ENCODE measurements around the gene DMAC2.

The DMAC2 gene

DNA sequence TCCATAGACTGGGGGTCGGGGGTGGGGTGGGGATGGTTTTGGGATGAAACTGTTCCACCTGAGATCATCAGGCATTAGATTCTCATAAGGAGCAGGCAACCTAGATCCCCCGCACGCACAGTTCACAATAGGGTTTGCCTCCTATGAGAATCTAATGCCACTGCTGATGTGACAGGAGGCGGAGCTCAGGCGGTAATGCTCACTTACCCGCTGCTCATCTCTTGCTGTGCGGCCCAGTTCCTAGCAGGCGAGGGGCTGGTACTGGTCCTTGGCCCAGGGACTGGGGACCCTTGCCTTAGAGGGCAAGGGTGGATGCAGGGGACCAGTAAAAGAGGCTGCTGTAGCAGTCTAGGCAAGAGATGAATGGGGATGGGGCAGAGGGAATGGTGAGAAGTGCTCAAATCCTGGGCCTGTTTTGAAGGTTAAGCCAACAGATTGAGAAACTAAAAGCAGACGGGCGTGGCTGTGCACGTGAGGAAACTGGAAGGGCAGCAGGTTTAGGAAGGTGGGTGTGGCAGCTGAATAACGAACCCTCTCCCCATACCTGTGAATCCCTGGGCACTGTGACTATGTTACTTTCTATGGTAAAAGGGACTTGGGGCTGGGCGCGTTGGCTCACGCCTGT is 1.7 kb upstream of the DMAC2 start:
- no peak overlapping the region for H2BK5ac ChIP-seq (ENCODE audit: low read depth, low read length, poor library complexity, severe bottlenecking)
- H4K91ac ChIP-seq (ENCODE audit: low read length): no peak overlapping the region
- no peak overlapping the region for H2AK5ac ChIP-seq (ENCODE audit: low read length, severe bottlenecking)
- no peak overlapping the region for H3K23ac ChIP-seq (ENCODE audit: low read length in 2 of 2)
- H2AFZ ChIP-seq (ENCODE audit: low read depth, low read length): no peak overlapping the region
- no peaks in the 10 kb centered on the region for H3K9me3 ChIP-seq (ENCODE audit: control insufficient read depth, low read length)
- peaks cover 6% of the 10 kb centered on the region for H3K4me1 ChIP-seq (ENCODE audit: control insufficient read depth, insufficient read depth, low read depth, low read length)
- H2BK15ac ChIP-seq (ENCODE audit: low read depth, poor library complexity, severe bottlenecking): peak overlapping the region; percentile 23
- H3K36me3 ChIP-seq (ENCODE audit: control insufficient read depth in 1 of 2, insufficient read depth in 2 of 2, low read depth in 1 of 2, low read length in 2 of 2): peaks cover 10 to 13% of the 10 kb centered on the region in 2 experiments
- no peak overlapping the region for H3K4ac ChIP-seq (ENCODE audit: low read depth in 1 of 2, low read length in 2 of 2)
- WGBS: 88% methylated on average over 15 of the region's 15 CpGs
- no peak overlapping the region for H3K27ac ChIP-seq (ENCODE audit: low read length, poor library complexity, severe bottlenecking)
- H4K8ac ChIP-seq (ENCODE audit: low read length): no peak overlapping the region
- DNase-seq: no peak
- H3K18ac ChIP-seq (ENCODE audit: low read depth in 1 of 2, low read length in 2 of 2): no peak overlapping the region
- peaks cover 19% of the 10 kb centered on the region for H3K79me1 ChIP-seq (replicated peaks; ENCODE audit: low read length, poor library complexity, severe bottlenecking)
- no peak overlapping the region for H3K9ac ChIP-seq (ENCODE audit: low read length)
- no peak overlapping the region for H2BK120ac ChIP-seq (ENCODE audit: low read depth, low read length)
- H3K4me3 ChIP-seq (ENCODE audit: insufficient read depth in 1 of 2, low read depth in 1 of 2, low read length in 2 of 2): no peak overlapping the region
- no peak overlapping the region for H2BK12ac ChIP-seq (ENCODE audit: low read length in 2 of 2)
- no peak overlapping the region for H3K4me2 ChIP-seq (ENCODE audit: low read length, poor library complexity, severe bottlenecking)
- peaks cover 21 to 38% of the 10 kb centered on the region in 2 experiments for H3K27me3 ChIP-seq (ENCODE audit: control insufficient read depth in 1 of 2, insufficient read depth in 1 of 2, low read length in 2 of 2)
- no peak overlapping the region for H3K14ac ChIP-seq (ENCODE audit: low read length in 2 of 2)

DNA sequence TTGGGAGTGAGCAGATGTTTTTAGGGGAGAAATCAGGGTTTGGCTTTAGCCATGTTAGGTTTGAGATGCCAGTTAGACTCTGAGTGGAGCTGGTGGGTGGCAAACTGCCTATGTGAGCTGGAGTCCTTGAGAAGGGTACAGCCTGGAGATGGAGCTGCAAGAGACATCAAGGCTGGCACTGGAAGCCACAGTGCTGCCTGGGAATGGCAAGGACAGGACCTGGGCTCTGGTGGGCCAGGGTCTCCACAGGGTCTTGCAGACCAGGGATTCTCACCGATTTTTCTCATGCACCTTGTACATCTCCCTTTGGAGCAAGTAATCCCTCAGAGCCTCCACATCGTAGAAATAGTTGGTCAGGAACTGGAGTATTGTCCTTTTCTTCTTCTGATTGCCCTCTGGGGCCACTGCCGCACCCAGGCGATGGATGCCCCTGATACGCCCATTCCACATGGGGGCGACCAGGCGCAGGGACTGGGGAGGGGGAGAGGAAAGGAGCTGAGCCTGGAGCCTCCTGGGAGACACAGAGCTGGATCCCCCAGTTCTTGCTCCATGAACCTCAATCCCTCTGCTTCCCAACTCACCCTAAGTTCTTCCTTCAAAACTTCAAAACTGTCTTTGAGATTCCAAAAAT is 1.7 kb downstream of the DMAC2 start:
- peaks cover 20 to 26% of the 10 kb centered on the region in 2 experiments for H3K36me3 ChIP-seq (ENCODE audit: control insufficient read depth in 1 of 2, insufficient read depth in 2 of 2, low read depth in 1 of 2, low read length in 2 of 2)
- no peak for DNase-seq

DNA sequence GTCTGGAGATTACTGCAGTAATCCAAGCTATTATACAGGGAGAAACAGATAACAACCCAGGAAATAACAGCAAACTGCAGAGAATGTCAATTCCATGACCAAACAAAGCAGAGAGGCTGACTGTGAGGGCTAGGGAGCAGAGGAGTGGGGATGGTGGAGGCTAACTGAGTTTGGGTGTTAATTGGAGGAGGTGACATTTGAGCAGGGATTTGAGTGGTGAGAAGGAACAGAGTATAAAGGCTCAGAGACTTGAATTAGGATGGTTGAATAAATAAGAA is 3.1 kb downstream of the DMAC2 start:
- Histone ChIP-seq H3K4ac (ENCODE audit: low read depth in 1 of 2, low read length in 2 of 2) (no peak overlapping the region), H3K36me3 (ENCODE audit: control insufficient read depth in 1 of 2, insufficient read depth in 2 of 2, low read depth in 1 of 2, low read length in 2 of 2) (peaks cover 35 to 40% of the 10 kb centered on the region in 2 experiments), H2AFZ (ENCODE audit: low read depth, low read length) (no peak overlapping the region), H3K4me2 (ENCODE audit: low read length, poor library complexity, severe bottlenecking) (no peak overlapping the region), H4K91ac (ENCODE audit: low read length) (no peak overlapping the region), H4K8ac (ENCODE audit: low read length) (no peak overlapping the region), H3K4me3 (ENCODE audit: insufficient read depth in 1 of 2, low read depth in 1 of 2, low read length in 2 of 2) (no peak overlapping the region), H2BK12ac (ENCODE audit: low read length in 2 of 2) (no peak overlapping the region), H3K79me1 (replicated peaks; ENCODE audit: low read length, poor library complexity, severe bottlenecking) (peaks cover 33% of the 10 kb centered on the region), H3K23ac (ENCODE audit: low read length in 2 of 2) (no peak overlapping the region), H3K9me3 (ENCODE audit: control insufficient read depth, low read length) (no peaks in the 10 kb centered on the region), H2BK5ac (ENCODE audit: low read depth, low read length, poor library complexity, severe bottlenecking) (no peak overlapping the region), H3K27me3 (ENCODE audit: control insufficient read depth in 1 of 2, insufficient read depth in 1 of 2, low read length in 2 of 2) (peaks cover 0 to 10% of the 10 kb centered on the region in 2 experiments), H3K9ac (ENCODE audit: low read length) (no peak overlapping the region), H3K14ac (ENCODE audit: low read length in 2 of 2) (no peak overlapping the region), H3K27ac (ENCODE audit: low read length, poor library complexity, severe bottlenecking) (no peak overlapping the region), H2BK120ac (ENCODE audit: low read depth, low read length) (no peak overlapping the region), H2BK15ac (ENCODE audit: low read depth, poor library complexity, severe bottlenecking) (no peak overlapping the region), H3K4me1 (ENCODE audit: control insufficient read depth, insufficient read depth, low read depth, low read length) (peaks cover 5% of the 10 kb centered on the region), H3K18ac (ENCODE audit: low read depth in 1 of 2, low read length in 2 of 2) (no peak overlapping the region), H2AK5ac (ENCODE audit: low read length, severe bottlenecking) (no peak overlapping the region)
- no peak for DNase-seq

More for the DNA sequence above, 1.7 kb downstream of the DMAC2 start:
- no peak overlapping the region for H2BK5ac ChIP-seq (ENCODE audit: low read depth, low read length, poor library complexity, severe bottlenecking)
- H3K9me3 ChIP-seq (ENCODE audit: control insufficient read depth, low read length): no peaks in the 10 kb centered on the region
- no peak overlapping the region for H3K4me2 ChIP-seq (ENCODE audit: low read length, poor library complexity, severe bottlenecking)
- no peak overlapping the region for H2BK15ac ChIP-seq (ENCODE audit: low read depth, poor library complexity, severe bottlenecking)
- no peak overlapping the region for H4K8ac ChIP-seq (ENCODE audit: low read length)
- H4K91ac ChIP-seq (ENCODE audit: low read length): no peak overlapping the region
- peaks cover 6% of the 10 kb centered on the region for H3K4me1 ChIP-seq (ENCODE audit: control insufficient read depth, insufficient read depth, low read depth, low read length)
- H3K18ac ChIP-seq (ENCODE audit: low read depth in 1 of 2, low read length in 2 of 2): no peak overlapping the region
- H3K9ac ChIP-seq (ENCODE audit: low read length): no peak overlapping the region
- no peak overlapping the region for H2AFZ ChIP-seq (ENCODE audit: low read depth, low read length)
- H3K23ac ChIP-seq (ENCODE audit: low read length in 2 of 2): no peak overlapping the region
- no peak overlapping the region for H2BK120ac ChIP-seq (ENCODE audit: low read depth, low read length)
- no peak overlapping the region for H3K27ac ChIP-seq (ENCODE audit: low read length, poor library complexity, severe bottlenecking)
- H3K4ac ChIP-seq (ENCODE audit: low read depth in 1 of 2, low read length in 2 of 2): no peak overlapping the region
- peak overlapping the region; percentile 17 for H2AK5ac ChIP-seq (ENCODE audit: low read length, severe bottlenecking)
- H3K14ac ChIP-seq (ENCODE audit: low read length in 2 of 2): no peak overlapping the region
- 98% methylated on average over 6 of the region's 7 CpGs for WGBS
- no peak overlapping the region for H3K4me3 ChIP-seq (ENCODE audit: insufficient read depth in 1 of 2, low read depth in 1 of 2, low read length in 2 of 2)
- H3K79me1 ChIP-seq (replicated peaks; ENCODE audit: low read length, poor library complexity, severe bottlenecking): peaks cover 31% of the 10 kb centered on the region
- H3K27me3 ChIP-seq (ENCODE audit: control insufficient read depth in 1 of 2, insufficient read depth in 1 of 2, low read length in 2 of 2): peaks cover 6 to 14% of the 10 kb centered on the region in 2 experiments
- no peak overlapping the region for H2BK12ac ChIP-seq (ENCODE audit: low read length in 2 of 2)

DNA sequence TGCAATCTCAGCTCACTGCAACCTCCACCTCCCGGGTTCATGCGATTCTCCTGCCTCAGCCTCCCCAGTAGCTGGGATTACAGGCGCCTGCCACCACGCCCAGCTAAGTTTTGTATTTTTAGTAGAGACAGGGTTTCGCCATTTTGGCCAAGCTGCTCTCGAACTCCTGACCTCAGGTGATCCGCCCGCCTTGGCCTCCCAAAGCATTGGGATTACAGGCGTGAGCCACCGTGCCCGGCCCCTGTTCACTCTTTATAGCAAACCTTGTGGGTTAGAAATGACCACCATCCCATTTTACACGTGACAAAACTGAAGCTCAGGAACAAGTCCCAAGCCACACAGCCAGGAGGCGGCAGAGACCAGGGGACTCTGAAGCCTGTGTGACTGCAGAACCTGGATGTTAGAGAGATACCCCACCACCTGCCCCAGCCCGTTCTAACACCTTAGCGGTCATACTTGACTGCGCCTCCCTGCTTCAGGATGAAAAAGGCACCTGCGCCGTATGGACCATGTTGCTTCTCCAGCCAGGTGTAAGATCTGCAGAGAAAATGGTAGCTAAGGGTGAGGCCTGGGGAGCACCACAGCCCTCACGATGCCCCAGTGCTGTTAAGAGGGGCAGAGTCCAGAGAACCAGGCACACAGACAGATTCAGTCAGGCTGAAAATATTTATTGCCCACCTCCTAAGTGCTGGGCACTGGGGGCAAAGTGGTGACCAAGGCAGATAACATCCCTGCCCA is 3.6 kb downstream of the DMAC2 start:
- no peak for DNase-seq
- Histone ChIP-seq H3K18ac (ENCODE audit: low read depth in 1 of 2, low read length in 2 of 2) (no peak overlapping the region), H3K36me3 (ENCODE audit: control insufficient read depth in 1 of 2, insufficient read depth in 2 of 2, low read depth in 1 of 2, low read length in 2 of 2) (peaks cover 38 to 44% of the 10 kb centered on the region in 2 experiments), H3K9me3 (ENCODE audit: control insufficient read depth, low read length) (no peaks in the 10 kb centered on the region), H3K4me1 (ENCODE audit: control insufficient read depth, insufficient read depth, low read depth, low read length) (peaks cover 5% of the 10 kb centered on the region), H3K4me3 (ENCODE audit: insufficient read depth in 1 of 2, low read depth in 1 of 2, low read length in 2 of 2) (no peak overlapping the region), H2BK5ac (ENCODE audit: low read depth, low read length, poor library complexity, severe bottlenecking) (no peak overlapping the region), H2BK15ac (ENCODE audit: low read depth, poor library complexity, severe bottlenecking) (no peak overlapping the region), H3K23ac (ENCODE audit: low read length in 2 of 2) (no peak overlapping the region), H3K27me3 (ENCODE audit: control insufficient read depth in 1 of 2, insufficient read depth in 1 of 2, low read length in 2 of 2) (peaks cover 0 to 7% of the 10 kb centered on the region in 2 experiments), H2AFZ (ENCODE audit: low read depth, low read length) (no peak overlapping the region), H2BK12ac (ENCODE audit: low read length in 2 of 2) (no peak overlapping the region), H3K79me1 (replicated peaks; ENCODE audit: low read length, poor library complexity, severe bottlenecking) (peaks cover 33% of the 10 kb centered on the region), H3K4ac (ENCODE audit: low read depth in 1 of 2, low read length in 2 of 2) (no peak overlapping the region), H4K8ac (ENCODE audit: low read length) (no peak overlapping the region), H2AK5ac (ENCODE audit: low read length, severe bottlenecking) (no peak overlapping the region), H3K14ac (ENCODE audit: low read length in 2 of 2) (no peak overlapping the region), H3K9ac (ENCODE audit: low read length) (no peak overlapping the region), H2BK120ac (ENCODE audit: low read depth, low read length) (no peak overlapping the region), H4K91ac (ENCODE audit: low read length) (no peak overlapping the region), H3K27ac (ENCODE audit: low read length, poor library complexity, severe bottlenecking) (no peak overlapping the region), H3K4me2 (ENCODE audit: low read length, poor library complexity, severe bottlenecking) (no peak overlapping the region)
- WGBS: 99% methylated on average over 19 of the region's 19 CpGs

Data from mesenchymal stem cell (in vitro differentiated cells and primary cell).